Measurements from ENCODE around the gene ZBTB7C. TPM values are rescaled to one million over a fixed set of nuclear protein-coding genes. Genes with fewer than 3 reads are reported as not detected.

ZBTB7C gene
- total and polyA plus RNA-seq, 8 donors: 1.7 to 8.7 (median 2.7) TPM

- intact Hi-C loops (cut with DNase I): no loop called here
- H3K9me3 ChIP-seq: no peaks in the 10 kb centered on the region
- DNase-seq (no peak), ATAC-seq (no peak)
- peaks cover 7 to 23% of the 10 kb centered on the region in 2 donors for H3K27me3 ChIP-seq
- H3K36me3 ChIP-seq: no peaks in the 10 kb centered on the region
- no peak overlapping the region for H3K27ac ChIP-seq
- H3K4me1 ChIP-seq: peaks cover 3 to 14% of the 10 kb centered on the region in 2 donors
- TF ChIP-seq CTCF (IDR thresholded peaks at IDR 0.05): no peak
- H3K4me3 ChIP-seq: no peak overlapping the region
Measured at GRCh38 chr18:48131042-48131441, 278.1 kb downstream of the ZBTB7C start.

- intact Hi-C loops (cut with DNase I): no loop called here
- no peak for DNase-seq
- ATAC-seq: no peak
- H3K4me3 ChIP-seq: no peak overlapping the region
- no peaks in the 10 kb centered on the region for H3K36me3 ChIP-seq
- TF ChIP-seq CTCF (IDR thresholded peaks at IDR 0.05): no peak
- peaks cover 0 to 9% of the 10 kb centered on the region in 2 donors for H3K27me3 ChIP-seq
- no peaks in the 10 kb centered on the region for H3K9me3 ChIP-seq
- no peak overlapping the region for H3K27ac ChIP-seq
- H3K4me1 ChIP-seq: peaks cover 0 to 7% of the 10 kb centered on the region in 2 donors
Measured at GRCh38 chr18:48129621-48130082, 279.5 kb downstream of the ZBTB7C start.

- ATAC-seq (no peak), DNase-seq (no peak)
- H3K27me3 ChIP-seq: no peaks in the 10 kb centered on the region
- H3K4me3 ChIP-seq: no peak overlapping the region
- H3K9me3 ChIP-seq: no peaks in the 10 kb centered on the region
- intact Hi-C loops (cut with DNase I): no loop called here
- no peak overlapping the region for H3K27ac ChIP-seq
- no peak for TF ChIP-seq CTCF (IDR thresholded peaks at IDR 0.05)
- H3K36me3 ChIP-seq: no peaks in the 10 kb centered on the region
- H3K4me1 ChIP-seq: no peaks in the 10 kb centered on the region
Measured at GRCh38 chr18:48127606-48128005, 281.6 kb downstream of the ZBTB7C start.

- Histone ChIP-seq H3K27me3 (no peaks in the 10 kb centered on the region), H3K27ac (no peak overlapping the region), H3K9me3 (no peaks in the 10 kb centered on the region), H3K4me3 (no peak overlapping the region), H3K4me1 (no peaks in the 10 kb centered on the region), H3K36me3 (no peaks in the 10 kb centered on the region)
- DNase-seq (no peak), ATAC-seq (no peak)
- intact Hi-C loops (cut with DNase I): no loop called here
- TF ChIP-seq CTCF (IDR thresholded peaks at IDR 0.05): no peak
Measured at GRCh38 chr18:48126240-48126639, 282.9 kb downstream of the ZBTB7C start.

GRCh38 chr18:48125724-48126123 lies 283.5 kb downstream of the ZBTB7C start:
- Histone ChIP-seq H3K4me1 (no peaks in the 10 kb centered on the region), H3K36me3 (no peaks in the 10 kb centered on the region), H3K4me3 (no peak overlapping the region), H3K27me3 (no peaks in the 10 kb centered on the region), H3K9me3 (no peaks in the 10 kb centered on the region), H3K27ac (no peak overlapping the region)
- ATAC-seq: peak; percentile 65
- no peak for DNase-seq
- intact Hi-C loops (cut with DNase I): no loop called here
- TF ChIP-seq CTCF (IDR thresholded peaks at IDR 0.05): no peak

All from left lung (tissue), 10 donors.